GM12865 (cell line): ENCODE results near the gene SLC1A1.

Experiments
- DNase-seq: peaks from one replicate; pipeline ENCODE4 v3.0.0; 2010; ENCODE audit warnings: low read depth
- H3K4me3 ChIP-seq: 2 replicates; pipeline ENCODE4 v1.5.1; 2011; ENCODE audit warnings: mild to moderate bottlenecking, low read depth, low read length, control low read depth
- CTCF ChIP-seq: IDR thresholded peaks from 2 replicates; pipeline ENCODE4 v1.5.1; 2011; ENCODE audit warnings: low read length, control low read depth, low read depth, inconsistent platforms; ENCODE audit not compliant: insufficient read depth; ENCODE audit errors: missing control alignments

SLC1A1 gene

GRCh38 chr9:4489919-4490704 lies at the start of gene SLC1A1:
Gene SLC1A1, plus strand, starts transcription at chr9:4490468. Its CDS starts 212 bp downstream, at chr9:4490680.
- peak; percentile 87 for DNase-seq
- TF ChIP-seq CTCF: no peak
- H3K4me3 ChIP-seq: peak within 1 kb of the TSS; percentile 83

DNA sequence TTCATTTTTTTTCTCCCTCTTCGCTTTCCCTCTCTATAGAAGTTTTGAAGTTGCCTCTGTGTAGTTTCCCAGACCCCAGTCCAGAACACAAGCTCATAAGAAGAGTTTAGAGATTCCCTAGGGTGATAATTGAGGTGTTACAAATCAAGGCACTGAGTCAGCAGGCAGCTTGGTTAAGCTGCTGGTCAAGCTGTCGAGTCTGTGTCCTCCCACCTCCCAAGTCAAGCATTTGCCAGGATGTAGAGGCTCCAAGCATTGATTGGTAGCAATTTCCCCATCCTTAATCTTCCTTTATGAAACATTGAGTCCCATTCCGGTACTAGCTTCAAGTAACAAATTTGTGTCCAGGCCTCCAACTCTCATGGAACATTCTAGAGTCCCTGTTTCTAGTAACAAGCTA lies 47.5 kb upstream of the SLC1A1 start:
- no peak overlapping the region for H3K4me3 ChIP-seq
- DNase-seq: no peak
- no peak for TF ChIP-seq CTCF

GRCh38 chr9:4443439-4443838 lies 46.8 kb upstream of the SLC1A1 start:
- no peak for DNase-seq
- no peak for TF ChIP-seq CTCF
- no peak overlapping the region for H3K4me3 ChIP-seq

DNA sequence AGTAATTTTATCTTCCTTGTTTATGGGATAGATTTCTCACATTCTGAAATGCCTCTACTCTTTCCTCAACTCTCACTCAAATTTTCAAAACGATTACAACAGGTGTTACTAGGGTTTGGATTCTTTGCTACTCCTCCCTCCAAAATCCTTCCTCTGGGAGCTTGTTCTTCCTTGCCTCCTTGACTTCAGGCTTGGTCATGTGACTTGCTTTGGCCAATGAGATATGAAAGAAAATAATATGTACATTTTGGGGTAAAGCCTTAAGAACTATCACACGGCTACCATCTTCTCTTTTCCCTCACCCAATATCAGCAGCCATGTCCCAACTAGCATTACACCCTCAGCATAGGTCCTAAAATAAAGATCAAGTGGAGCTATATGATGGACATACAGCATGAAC lies 28.8 kb upstream of the SLC1A1 start:
- no peak for TF ChIP-seq CTCF
- no peak overlapping the region for H3K4me3 ChIP-seq
- no peak for DNase-seq

- no peak for TF ChIP-seq CTCF
- DNase-seq: no peak
- peak overlapping the region; percentile 14; the same call in 1 of the 2 replicates for H3K4me3 ChIP-seq
These were observed 26.4 kb upstream of the SLC1A1 start for GRCh38 chr9:4463824-4464223.

DNA sequence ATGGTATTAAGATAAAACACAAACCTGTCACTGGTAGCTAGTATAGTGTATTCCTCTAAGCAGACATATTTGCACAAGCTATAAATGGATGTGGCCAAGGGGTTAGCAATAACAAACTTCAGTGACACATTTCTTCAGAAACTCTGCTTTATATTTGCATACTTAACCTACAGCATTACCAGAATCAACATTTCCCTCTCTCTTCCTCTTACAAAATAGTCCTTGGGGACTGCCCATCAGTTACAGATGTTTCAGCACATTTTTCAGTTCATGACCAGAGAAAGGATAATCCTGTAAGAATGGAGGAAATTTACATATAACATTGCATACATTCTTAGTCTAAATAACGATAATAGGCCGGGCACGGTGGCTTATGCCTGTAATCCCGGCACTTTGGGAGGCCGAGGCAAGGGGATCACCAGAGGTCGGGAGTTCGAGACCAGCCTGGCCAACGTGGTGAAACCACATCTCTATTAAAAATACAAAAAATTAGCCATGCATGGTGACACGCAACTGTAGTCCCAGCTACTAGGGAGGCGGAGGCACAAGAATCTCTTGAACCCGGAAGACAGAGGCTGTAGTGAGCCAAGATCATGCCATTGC lies 25.3 kb upstream of the SLC1A1 start:
- no peak for TF ChIP-seq CTCF
- DNase-seq: peak; percentile 94
- H3K4me3 ChIP-seq: peak overlapping the region; percentile 40
